GM13977 (cell line): ENCODE results near the gene ACSM3.

ENCODE experiments used
- DNase-seq: peaks from one replicate; pipeline ENCODE4 v3.0.0; 2012; ENCODE audit warnings: low spot score
- in situ Hi-C: fragments of 300-500 bp; cut with MboI; formaldehyde crosslinking; loops from one replicate; pipeline ENCODE4 v1.12.0; 2022; ENCODE audit warnings: low sequenced_read_pairs, low pct_unique_long_range_greater_than_20kb, mixed read lengths, inconsistent platforms; ENCODE audit not compliant: unreplicated experiment
- TF ChIP-seq, protein P1 (sequence below): IDR thresholded peaks from 2 replicates; pipeline ENCODE4 v1.5.1; 2012; ENCODE audit warnings: mild to moderate bottlenecking, control low read depth; ENCODE audit not compliant: insufficient read depth; ENCODE audit errors: extremely low read depth, missing control alignments

ACSM3 gene

DNA sequence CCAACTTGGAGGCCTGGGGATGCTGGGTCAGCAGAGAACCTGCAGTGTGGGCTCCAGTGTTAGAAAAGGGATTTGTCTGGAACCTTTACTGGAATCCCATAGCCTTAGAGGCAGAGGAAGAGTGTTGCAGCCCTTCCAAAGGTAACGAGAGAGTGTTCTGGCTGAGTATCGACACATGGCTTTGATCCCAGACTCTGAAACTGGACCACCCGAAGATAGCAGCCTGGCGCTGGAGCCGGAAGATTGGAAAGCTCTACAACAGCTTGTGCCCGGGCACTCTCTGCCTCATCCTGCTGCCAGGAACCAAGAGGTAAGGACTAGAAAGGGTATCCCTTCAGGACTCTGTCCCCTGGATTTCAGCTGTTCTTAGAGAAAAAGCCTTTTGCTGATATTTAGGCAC is 82.2 kb downstream of the ACSM3 start:
- TF ChIP-seq, protein P1, sequence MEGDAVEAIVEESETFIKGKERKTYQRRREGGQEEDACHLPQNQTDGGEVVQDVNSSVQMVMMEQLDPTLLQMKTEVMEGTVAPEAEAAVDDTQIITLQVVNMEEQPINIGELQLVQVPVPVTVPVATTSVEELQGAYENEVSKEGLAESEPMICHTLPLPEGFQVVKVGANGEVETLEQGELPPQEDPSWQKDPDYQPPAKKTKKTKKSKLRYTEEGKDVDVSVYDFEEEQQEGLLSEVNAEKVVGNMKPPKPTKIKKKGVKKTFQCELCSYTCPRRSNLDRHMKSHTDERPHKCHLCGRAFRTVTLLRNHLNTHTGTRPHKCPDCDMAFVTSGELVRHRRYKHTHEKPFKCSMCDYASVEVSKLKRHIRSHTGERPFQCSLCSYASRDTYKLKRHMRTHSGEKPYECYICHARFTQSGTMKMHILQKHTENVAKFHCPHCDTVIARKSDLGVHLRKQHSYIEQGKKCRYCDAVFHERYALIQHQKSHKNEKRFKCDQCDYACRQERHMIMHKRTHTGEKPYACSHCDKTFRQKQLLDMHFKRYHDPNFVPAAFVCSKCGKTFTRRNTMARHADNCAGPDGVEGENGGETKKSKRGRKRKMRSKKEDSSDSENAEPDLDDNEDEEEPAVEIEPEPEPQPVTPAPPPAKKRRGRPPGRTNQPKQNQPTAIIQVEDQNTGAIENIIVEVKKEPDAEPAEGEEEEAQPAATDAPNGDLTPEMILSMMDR: no peak
- in situ Hi-C loops: no loop called here
- DNase-seq: no peak

DNA sequence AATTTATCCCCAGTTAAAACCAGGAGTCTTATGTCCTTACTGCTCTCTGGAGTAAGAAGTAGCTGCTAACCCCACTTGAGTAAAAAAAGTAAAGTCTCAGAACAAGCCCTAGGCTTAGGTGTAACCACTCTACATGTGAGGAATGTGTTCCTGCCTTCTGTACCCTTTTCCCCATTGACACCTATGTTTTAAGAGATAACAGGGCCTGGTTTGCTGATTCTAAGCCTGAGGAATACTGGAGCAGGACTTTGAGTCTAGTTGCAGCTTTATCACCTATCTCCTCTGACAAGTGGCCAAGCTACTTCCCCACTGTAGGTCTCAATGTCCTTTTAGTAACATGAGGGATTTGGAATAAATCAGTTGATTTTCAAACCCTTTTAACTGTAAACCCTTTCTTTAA is 82.7 kb downstream of the ACSM3 start:
- in situ Hi-C loops: no loop called here
- DNase-seq: no peak
- TF ChIP-seq, protein P1: no peak
